RPMI8226 (cell line): ENCODE data around the gene LRRK1.

Experiments used
- DNase-seq: peaks from one replicate; pipeline ENCODE4 v3.0.0-alpha.2; 2015

LRRK1 gene

GRCh38 chr15:101026656-101027272, 107.6 kb downstream of the LRRK1 start:
- no peak for DNase-seq

- DNase-seq, result no peak
Observed at GRCh38 chr15:101027273-101027901, 108.2 kb downstream of the LRRK1 start.

- DNase-seq, result no peak
Observed at GRCh38 chr15:101027920-101028319, 108.8 kb downstream of the LRRK1 start.

GRCh38 chr15:101028321-101028720, 109.2 kb downstream of the LRRK1 start:
- no peak for DNase-seq

GRCh38 chr15:101028772-101029438, 109.7 kb downstream of the LRRK1 start:
- DNase-seq, result no peak

GRCh38 chr15:101029971-101030661, 111.0 kb downstream of the LRRK1 start:
- no peak for DNase-seq

GRCh38 chr15:101031213-101031612, 112.1 kb downstream of the LRRK1 start:
- no peak for DNase-seq

GRCh38 chr15:101033801-101034200, 114.6 kb downstream of the LRRK1 start:
- DNase-seq, result no peak

- DNase-seq, result no peak
Observed at GRCh38 chr15:101035611-101036010, 116.5 kb downstream of the LRRK1 start.

- DNase-seq, result no peak
Observed at GRCh38 chr15:101036189-101036588, 117.0 kb downstream of the LRRK1 start.

- DNase-seq, result no peak
Observed at GRCh38 chr15:101037090-101037830, 118.1 kb downstream of the LRRK1 start.

GRCh38 chr15:101038327-101039003, 119.3 kb downstream of the LRRK1 start:
- no peak for DNase-seq

GRCh38 chr15:101039461-101039860, 120.3 kb downstream of the LRRK1 start:
- DNase-seq, result no peak

- DNase-seq, result no peak
Observed at GRCh38 chr15:101042320-101042719, 123.2 kb downstream of the LRRK1 start.

- no peak for DNase-seq
Observed at GRCh38 chr15:101043011-101043410, 123.9 kb downstream of the LRRK1 start.

- no peak for DNase-seq
Observed at GRCh38 chr15:101043911-101044624, 124.9 kb downstream of the LRRK1 start.

GRCh38 chr15:101044625-101045235, 125.6 kb downstream of the LRRK1 start:
- DNase-seq, result no peak

GRCh38 chr15:101045236-101045646, 126.1 kb downstream of the LRRK1 start:
- DNase-seq, result no peak

GRCh38 chr15:101045835-101046691, 126.9 kb downstream of the LRRK1 start:
- no peak for DNase-seq

- no peak for DNase-seq
Observed at GRCh38 chr15:101046826-101047225, 127.7 kb downstream of the LRRK1 start.
